Rectal smooth muscle tissue (tissue), 1 donor: ENCODE results near the gene KLK15.

Source experiments
- H3K27ac ChIP-seq: one replicate; pipeline ENCODE4 v1.7.0; 2013; ENCODE audit warnings: low read depth, low read length, inconsistent platforms
- H3K27me3 ChIP-seq: one replicate; pipeline ENCODE4 v1.7.0; 2013; ENCODE audit warnings: low read length; ENCODE audit not compliant: control insufficient read depth, insufficient read depth
- H3K36me3 ChIP-seq: one replicate; pipeline ENCODE4 v1.7.0; 2013; ENCODE audit warnings: low read length; ENCODE audit not compliant: control insufficient read depth, insufficient read depth
- H3K4me1 ChIP-seq: one replicate; pipeline ENCODE4 v1.7.0; 2013; ENCODE audit warnings: low read length; ENCODE audit not compliant: control insufficient read depth, insufficient read depth
- H3K4me3 ChIP-seq: one replicate; pipeline ENCODE4 v1.7.0; 2013; ENCODE audit warnings: low read length
- H3K9ac ChIP-seq: one replicate; pipeline ENCODE4 v1.7.0; 2013; ENCODE audit warnings: low read length

The KLK15 gene

GRCh38 chr19:50861010-50861409 lies 27.6 kb upstream of the KLK15 start:
- no peak overlapping the region for H3K27ac ChIP-seq
- H3K4me3 ChIP-seq = no peak overlapping the region
- no peaks in the 10 kb centered on the region for H3K4me1 ChIP-seq
- no peak overlapping the region for H3K9ac ChIP-seq
- peaks cover 3% of the 10 kb centered on the region for H3K27me3 ChIP-seq
- no peaks in the 10 kb centered on the region for H3K36me3 ChIP-seq

- Histone ChIP-seq H3K27ac (no peak overlapping the region), H3K27me3 (peaks cover 3% of the 10 kb centered on the region), H3K9ac (no peak overlapping the region), H3K36me3 (no peaks in the 10 kb centered on the region), H3K4me3 (no peak overlapping the region), H3K4me1 (no peaks in the 10 kb centered on the region)
Measured at GRCh38 chr19:50859849-50860248, 26.5 kb upstream of the KLK15 start.

GRCh38 chr19:50858886-50859285 lies 25.5 kb upstream of the KLK15 start:
- no peaks in the 10 kb centered on the region for H3K4me1 ChIP-seq
- H3K9ac ChIP-seq = no peak overlapping the region
- H3K27me3 ChIP-seq = peaks cover 3% of the 10 kb centered on the region
- no peaks in the 10 kb centered on the region for H3K36me3 ChIP-seq
- H3K27ac ChIP-seq = no peak overlapping the region
- no peak overlapping the region for H3K4me3 ChIP-seq

- H3K4me3 ChIP-seq = no peak overlapping the region
- H3K9ac ChIP-seq = no peak overlapping the region
- no peaks in the 10 kb centered on the region for H3K4me1 ChIP-seq
- peaks cover 3% of the 10 kb centered on the region for H3K27me3 ChIP-seq
- no peak overlapping the region for H3K27ac ChIP-seq
- H3K36me3 ChIP-seq = no peaks in the 10 kb centered on the region
Measured at GRCh38 chr19:50857366-50857765, 24.0 kb upstream of the KLK15 start.

- no peak within 1 kb of the TSS for H3K27ac ChIP-seq
- H3K4me3 ChIP-seq = no peak within 1 kb of the TSS
- H3K9ac ChIP-seq = no peak within 1 kb of the TSS
- H3K36me3 ChIP-seq = no peaks in the 10 kb centered on the region
- H3K4me1 ChIP-seq = no peaks in the 10 kb centered on the region
- H3K27me3 ChIP-seq = peaks cover 3% of the 10 kb centered on the region
Measured at GRCh38 chr19:50854636-50855410, 21.4 kb upstream of the KLK15 start, which contains the start of gene KLK3. Gene KLK3, plus strand, starts transcription at chr19:50854915. Its CDS starts 41 bp downstream, at chr19:50854956.

- H3K36me3 ChIP-seq = no peaks in the 10 kb centered on the region
- no peaks in the 10 kb centered on the region for H3K4me1 ChIP-seq
- H3K4me3 ChIP-seq = no peak overlapping the region
- no peak overlapping the region for H3K9ac ChIP-seq
- no peaks in the 10 kb centered on the region for H3K27me3 ChIP-seq
- H3K27ac ChIP-seq = no peak overlapping the region
Measured at GRCh38 chr19:50851620-50852019, 18.2 kb upstream of the KLK15 start.

- Histone ChIP-seq H3K27ac (no peak overlapping the region), H3K27me3 (no peaks in the 10 kb centered on the region), H3K36me3 (no peaks in the 10 kb centered on the region), H3K9ac (no peak overlapping the region), H3K4me3 (no peak overlapping the region), H3K4me1 (no peaks in the 10 kb centered on the region)
Measured at GRCh38 chr19:50850738-50851137, 17.4 kb upstream of the KLK15 start.

- no peaks in the 10 kb centered on the region for H3K36me3 ChIP-seq
- no peak overlapping the region for H3K4me3 ChIP-seq
- no peak overlapping the region for H3K9ac ChIP-seq
- H3K27ac ChIP-seq = no peak overlapping the region
- H3K4me1 ChIP-seq = no peaks in the 10 kb centered on the region
- peaks cover 4% of the 10 kb centered on the region for H3K27me3 ChIP-seq
Measured at GRCh38 chr19:50844296-50844935, 11.0 kb upstream of the KLK15 start.

GRCh38 chr19:50843701-50844221 lies 10.4 kb upstream of the KLK15 start:
- Histone ChIP-seq H3K27ac (no peak overlapping the region), H3K27me3 (peaks cover 4% of the 10 kb centered on the region)

GRCh38 chr19:50843205-50843604 lies 9.8 kb upstream of the KLK15 start:
- Histone ChIP-seq H3K4me3 (no peak overlapping the region), H3K27ac (no peak overlapping the region), H3K27me3 (peaks cover 4% of the 10 kb centered on the region), H3K4me1 (no peaks in the 10 kb centered on the region), H3K9ac (no peak overlapping the region), H3K36me3 (no peaks in the 10 kb centered on the region)

More at GRCh38 chr19:50843701-50844221, 10.4 kb upstream of the KLK15 start:
- H3K4me1 ChIP-seq = no peaks in the 10 kb centered on the region
- no peaks in the 10 kb centered on the region for H3K36me3 ChIP-seq
- no peak overlapping the region for H3K4me3 ChIP-seq
- no peak overlapping the region for H3K9ac ChIP-seq

- Histone ChIP-seq H3K36me3 (no peaks in the 10 kb centered on the region), H3K4me1 (no peaks in the 10 kb centered on the region), H3K9ac (no peak overlapping the region), H3K27ac (no peak overlapping the region), H3K27me3 (peaks cover 4% of the 10 kb centered on the region), H3K4me3 (no peak overlapping the region)
Measured at GRCh38 chr19:50842130-50842529, 8.8 kb upstream of the KLK15 start.

GRCh38 chr19:50839712-50840655 lies 6.6 kb upstream of the KLK15 start:
- H3K27ac ChIP-seq = no peak overlapping the region
- no peak overlapping the region for H3K4me3 ChIP-seq
- no peak overlapping the region for H3K9ac ChIP-seq
- H3K27me3 ChIP-seq = peaks cover 10% of the 10 kb centered on the region
- peaks cover 2% of the 10 kb centered on the region for H3K4me1 ChIP-seq
- H3K36me3 ChIP-seq = no peaks in the 10 kb centered on the region
